K562 (cell line): Measurements from ENCODE around the gene STAMBPL1. TPM values are rescaled to one million over a fixed set of nuclear protein-coding genes. Genes with fewer than 3 reads are reported as not detected.

Experiments used
- ATAC-seq: fragments of 200-7000 bp; cut with Tn5 transposase; 3 replicates; pipeline ENCODE4 v1.9.1; 2020; ENCODE audit warnings: moderate library complexity
- BruUV-seq: library from RNA; stranded (reverse); fragments of 400-500 nt; replicated peaks from 2 replicates; lab custom pipeline; 2021; lab: Mats Ljungman, UMichigan
- CTCF ChIA-PET: fragments of 300-600 bp; formaldehyde crosslinking; extraction: SDS; loops from one replicate; lab custom pipeline; 2021; ENCODE audit warnings: low intra/inter-chr PET ratio; lab: Yijun Ruan, JAX
- POLR2A ChIA-PET: fragments of 300-600, 350-650 bp; sonication (Branson Sonifier 250); formaldehyde crosslinking; extraction: SDS; loops from one replicate; lab custom pipeline; 2021; ENCODE audit warnings: antibody characterized with exemption, inconsistent platforms; lab: Yijun Ruan, JAX
- DNase-seq, 4 experiments: peaks; one replicate each; pipeline versions ENCODE4 v3.0.0 to v3.0.0-alpha.2; 2011 to 2018; ENCODE audit warnings: low spot score in 3 of 4, mixed read lengths in 3 of 4; ENCODE audit errors: extremely low read depth in 1 of 4
- FAIRE-seq: peaks from 2 replicates; lab custom pipeline; 2011; peaks lifted over from hg19 to GRCh38; lab: Jason Lieb, UNC
- H2AFZ ChIP-seq: 2 replicates; pipeline ENCODE4 v1.6.0; 2011; ENCODE audit warnings: low read depth, low read length, control low read depth, inconsistent platforms
- H3K27ac ChIP-seq: fragments of 200-600 bp; 3 replicates; pipeline ENCODE4 v1.8.0; 2011; ENCODE audit warnings: low read depth, mild to moderate bottlenecking, control low read depth, inconsistent platforms, low read length, moderate library complexity, mixed read lengths; ENCODE audit errors: extremely low read depth
- H3K27me3 ChIP-seq, 2 experiments: fragments of 300-600 bp in 1 of 2; 2 replicates in 1 of 2; 3 replicates in 1 of 2; pipeline versions ENCODE4 v1.6.0 to v1.8.0; 2011; ENCODE audit warnings: inconsistent platforms in 2 of 2, low read length in 2 of 2, mild to moderate bottlenecking in 1 of 2, mixed read lengths in 1 of 2, moderate library complexity in 1 of 2; ENCODE audit not compliant: control insufficient read depth in 2 of 2, insufficient read depth in 2 of 2
- H3K36me3 ChIP-seq: fragments of 300-600 bp; 3 replicates; pipeline ENCODE4 v1.8.0; 2011; ENCODE audit warnings: mild to moderate bottlenecking, low read length, inconsistent platforms; ENCODE audit not compliant: control insufficient read depth, insufficient read depth
- H3K4me1 ChIP-seq, 2 experiments: fragments of 200-600 bp in 1 of 2; replicated peaks in 1 of 2; 2 replicates in 1 of 2; 3 replicates in 1 of 2; pipeline versions ENCODE4 v1.5.1 to v1.8.0; 2011; ENCODE audit warnings: inconsistent platforms in 2 of 2, low read length in 2 of 2, mild to moderate bottlenecking in 1 of 2, mixed read lengths in 1 of 2, moderate library complexity in 1 of 2; ENCODE audit not compliant: control insufficient read depth in 2 of 2, insufficient read depth in 2 of 2
- H3K4me2 ChIP-seq: 2 replicates; pipeline ENCODE4 v1.6.1; 2011; ENCODE audit warnings: low read length, control low read depth, inconsistent platforms, mixed read lengths; ENCODE audit not compliant: insufficient read depth
- H3K4me3 ChIP-seq: fragments of 200-600 bp; sonication (generic), shearing (Covaris generic); 2 replicates; pipeline ENCODE4 v1.5.1; 2016; ENCODE audit warnings: control low read depth, inconsistent platforms
- H3K79me2 ChIP-seq: fragments of 200-600 bp; 3 replicates; pipeline ENCODE4 v1.8.0; 2011; ENCODE audit warnings: low read length, inconsistent platforms; ENCODE audit not compliant: control insufficient read depth, insufficient read depth
- H3K9ac ChIP-seq, 2 experiments: 2 replicates each; pipeline versions ENCODE4 v1.6.0 to v1.6.1; 2011; ENCODE audit warnings: low read depth in 2 of 2, low read length in 2 of 2, control low read depth in 1 of 2, inconsistent platforms in 1 of 2, mild to moderate bottlenecking in 1 of 2, mixed read lengths in 1 of 2; ENCODE audit not compliant: insufficient read depth in 1 of 2
- H3K9me1 ChIP-seq: one replicate; pipeline ENCODE4 v1.6.0; 2011; ENCODE audit warnings: inconsistent platforms, mild to moderate bottlenecking, low read length, moderate library complexity; ENCODE audit not compliant: control insufficient read depth, insufficient read depth
- H3K9me3 ChIP-seq: replicated peaks from 2 replicates; pipeline ENCODE4 v1.5.1; 2011; ENCODE audit warnings: low read depth, low read length, inconsistent platforms; ENCODE audit not compliant: control insufficient read depth, insufficient read depth
- H4K20me1 ChIP-seq: replicated peaks from 2 replicates; pipeline ENCODE4 v1.6.1; 2011; ENCODE audit warnings: low read length, inconsistent platforms, mixed read lengths; ENCODE audit not compliant: control insufficient read depth, insufficient read depth
- C11orf30 ChIP-seq: fragments of 450-650 bp; IDR thresholded peaks from 2 replicates; pipeline ENCODE4 v1.6.1; 2016; ENCODE audit warnings: low read depth, mild to moderate bottlenecking
- CREM ChIP-seq: IDR thresholded peaks from 2 replicates; pipeline ENCODE4 v1.6.1; 2014; ENCODE audit warnings: antibody characterized with exemption, low read depth
- ESRRA ChIP-seq: fragments of 450-650 bp; IDR thresholded peaks from 2 replicates; pipeline ENCODE4 v1.6.1; 2014; ENCODE audit warnings: low read depth, mild to moderate bottlenecking, moderate library complexity, borderline replicate concordance
- KLF10 ChIP-seq: fragments of 250-450 bp; sonication (Bioruptor Pico); IDR thresholded peaks from 2 replicates; pipeline ENCODE4 v1.6.1; 2021; ENCODE audit warnings: matching md5 sums
- NCOR1 ChIP-seq: fragments of 450-650 bp; IDR thresholded peaks from 2 replicates; pipeline ENCODE4 v1.6.1; 2016; ENCODE audit warnings: mild to moderate bottlenecking, moderate library complexity
- RFX5 ChIP-seq: IDR thresholded peaks from 2 replicates; pipeline ENCODE4 v1.6.1; 2011; ENCODE audit warnings: low read depth, mild to moderate bottlenecking, improper control_type of control experiment, low read length
- SMC3 ChIP-seq: conservative IDR thresholded peaks from 2 replicates; pipeline ENCODE4 v1.6.1; 2011; ENCODE audit warnings: low read depth, low read length, improper control_type of control experiment; ENCODE audit not compliant: insufficient read depth
- SPI1 ChIP-seq: IDR thresholded peaks from 2 replicates; pipeline ENCODE4 v1.6.1; 2011; ENCODE audit warnings: low read depth, low read length, control low read depth, borderline replicate concordance
- YY1 ChIP-seq, 3 experiments: IDR thresholded peaks; 2 replicates each; pipeline ENCODE4 v1.6.1; 2011; ENCODE audit warnings: low read length in 2 of 3, mild to moderate bottlenecking in 2 of 3, moderate library complexity in 2 of 3, borderline replicate concordance in 1 of 3, control low read depth in 1 of 3, low read depth in 1 of 3; ENCODE audit not compliant: insufficient read depth in 3 of 3, insufficient replicate concordance in 2 of 3, control insufficient read depth in 1 of 3, insufficient read length in 1 of 3; ENCODE audit errors: extremely low read depth in 1 of 3
- WGBS: fragments of 100-300 bp; shearing (Covaris generic); methylation state at CpG from one replicate; pipeline ENCODE4 v1.1.6; 2016; ENCODE audit warnings: low coverage, mixed read lengths; ENCODE audit not compliant: insufficient coverage; ENCODE audit errors: missing lambda C conversion rate; 5-methylcytosine and 5-hydroxymethylcytosine counted together
- in situ Hi-C: fragments of 300-500 bp; cut with MboI; formaldehyde crosslinking; loops from 4 replicates; pipeline ENCODE4 v1.15.0; 2018; ENCODE audit warnings: inconsistent platforms, mixed read lengths
- intact Hi-C: fragments of 100-400 bp; cut with micrococcal nuclease; formaldehyde crosslinking; loops from 2 replicates; pipeline ENCODE4 v1.14.2; 2022
- polyA plus RNA-seq, 8 experiments: library from polyadenylated mRNA; depleted of rRNA in 4 of 8; stranded (reverse) in 5 of 8; unstranded in 3 of 8; fragments of >200 nt; fragmentation: Nextera tagmentation in 2 of 8; fragmentation: Illumina TruSeq in 1 of 8; extraction: Ambion mirVana in 2 of 8; extraction: Trizol in 1 of 8; gene quantifications; 2 replicates each; pipeline versions ENCODE4 v1.2.1 to v1.2.3, GENCODE V29; 2011 to 2014; ENCODE audit warnings: inconsistent platforms in 1 of 8, missing spikeins in 1 of 8
- total RNA-seq, 7 experiments: library from RNA; depleted of rRNA in 6 of 7; stranded (reverse); fragments of >200 nt in 6 of 7; fragmentation: Illumina TruSeq in 2 of 7; extraction: Trizol in 2 of 7; gene quantifications; 2 replicates each; pipeline versions ENCODE4 v1.2.1 to v1.2.3, GENCODE V29; 2011 to 2021; ENCODE audit warnings: low replicate concordance in 1 of 7
- TF ChIP-seq, protein P1 (sequence below): sonication (generic); formaldehyde crosslinking; IDR thresholded peaks from 2 replicates; pipeline ENCODE4 v1.8.0; 2022; ENCODE audit warnings: mild to moderate bottlenecking, missing genetic modification reagents
- TF ChIP-seq, protein P2 (sequence below): fragments of 450-650 bp; IDR thresholded peaks from 2 replicates; pipeline ENCODE4 v1.7.1; 2018; ENCODE audit warnings: mild to moderate bottlenecking, low read depth; ENCODE audit not compliant: partially characterized antibody
- TF ChIP-seq, protein P3 (sequence below), 3 experiments: IDR thresholded peaks in 2 of 3; conservative IDR thresholded peaks in 1 of 3; 2 replicates each; pipeline ENCODE4 v1.5.1; 2011 to 2012; ENCODE audit warnings: low read length in 3 of 3, mild to moderate bottlenecking in 3 of 3, control low read depth in 2 of 3, improper control_type of control experiment in 1 of 3, inconsistent platforms in 1 of 3, low read depth in 1 of 3, mixed read lengths in 1 of 3, moderate library complexity in 1 of 3; ENCODE audit not compliant: insufficient read depth in 2 of 3
- TF ChIP-seq, protein P4 (sequence below): fragments of 450-650 bp; formaldehyde crosslinking; conservative IDR thresholded peaks from 2 replicates; pipeline ENCODE4 v1.4.0; 2022; ENCODE audit warnings: mild to moderate bottlenecking, missing genetic modification characterization

STAMBPL1 gene
- total and polyA plus RNA-seq, 9 of the 15 experiments (the other 6 are each of a cell fraction or from before 2014, with no cell fraction given), result 0.09 TPM; not detected in 8

DNA sequence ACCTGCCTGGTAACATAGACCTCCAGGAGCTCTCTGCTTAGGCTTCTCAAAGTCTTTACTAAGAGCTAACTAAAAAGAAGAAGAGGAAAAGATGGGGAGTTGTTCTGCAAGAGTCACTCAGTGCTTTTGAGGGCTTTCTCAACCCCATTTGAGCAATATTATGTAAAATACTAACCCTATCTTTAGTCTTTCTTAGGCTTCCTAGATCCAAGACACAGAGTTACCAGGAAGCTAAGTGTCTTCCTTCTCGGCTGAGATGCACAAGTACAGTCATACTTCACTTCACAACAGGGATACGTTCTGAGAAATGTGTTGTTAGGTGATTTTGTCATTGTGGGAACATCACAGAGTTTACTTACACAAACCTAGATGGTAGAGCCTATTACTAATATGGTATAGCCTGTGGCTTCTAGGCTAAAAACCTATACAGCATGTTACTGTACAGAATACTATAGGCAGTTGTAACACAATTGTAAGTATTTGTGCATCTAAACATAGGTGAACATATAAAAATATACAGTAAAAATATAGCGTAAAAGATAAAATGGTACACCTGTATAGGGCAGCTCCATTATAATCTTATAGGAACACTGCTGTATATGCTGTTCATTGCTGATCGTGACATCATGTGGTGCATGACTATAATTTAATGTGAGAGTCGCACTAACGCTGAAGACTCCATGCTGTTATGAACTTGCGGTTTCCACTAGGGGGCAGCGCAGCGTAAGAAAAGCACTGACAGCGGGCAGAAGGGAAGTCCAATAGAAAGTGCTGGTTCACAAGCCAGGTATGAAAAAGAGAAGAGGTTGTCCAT, 44.7 kb upstream of the STAMBPL1 start:
- POLR2A ChIA-PET, result no interaction called here
- no TSS peak for BruUV-seq
- TF ChIP-seq, protein P1, sequence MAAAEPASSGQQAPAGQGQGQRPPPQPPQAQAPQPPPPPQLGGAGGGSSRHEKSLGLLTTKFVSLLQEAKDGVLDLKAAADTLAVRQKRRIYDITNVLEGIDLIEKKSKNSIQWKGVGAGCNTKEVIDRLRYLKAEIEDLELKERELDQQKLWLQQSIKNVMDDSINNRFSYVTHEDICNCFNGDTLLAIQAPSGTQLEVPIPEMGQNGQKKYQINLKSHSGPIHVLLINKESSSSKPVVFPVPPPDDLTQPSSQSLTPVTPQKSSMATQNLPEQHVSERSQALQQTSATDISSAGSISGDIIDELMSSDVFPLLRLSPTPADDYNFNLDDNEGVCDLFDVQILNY (CRISPR knock-in tag), result no peak
- TF ChIP-seq, protein P2, sequence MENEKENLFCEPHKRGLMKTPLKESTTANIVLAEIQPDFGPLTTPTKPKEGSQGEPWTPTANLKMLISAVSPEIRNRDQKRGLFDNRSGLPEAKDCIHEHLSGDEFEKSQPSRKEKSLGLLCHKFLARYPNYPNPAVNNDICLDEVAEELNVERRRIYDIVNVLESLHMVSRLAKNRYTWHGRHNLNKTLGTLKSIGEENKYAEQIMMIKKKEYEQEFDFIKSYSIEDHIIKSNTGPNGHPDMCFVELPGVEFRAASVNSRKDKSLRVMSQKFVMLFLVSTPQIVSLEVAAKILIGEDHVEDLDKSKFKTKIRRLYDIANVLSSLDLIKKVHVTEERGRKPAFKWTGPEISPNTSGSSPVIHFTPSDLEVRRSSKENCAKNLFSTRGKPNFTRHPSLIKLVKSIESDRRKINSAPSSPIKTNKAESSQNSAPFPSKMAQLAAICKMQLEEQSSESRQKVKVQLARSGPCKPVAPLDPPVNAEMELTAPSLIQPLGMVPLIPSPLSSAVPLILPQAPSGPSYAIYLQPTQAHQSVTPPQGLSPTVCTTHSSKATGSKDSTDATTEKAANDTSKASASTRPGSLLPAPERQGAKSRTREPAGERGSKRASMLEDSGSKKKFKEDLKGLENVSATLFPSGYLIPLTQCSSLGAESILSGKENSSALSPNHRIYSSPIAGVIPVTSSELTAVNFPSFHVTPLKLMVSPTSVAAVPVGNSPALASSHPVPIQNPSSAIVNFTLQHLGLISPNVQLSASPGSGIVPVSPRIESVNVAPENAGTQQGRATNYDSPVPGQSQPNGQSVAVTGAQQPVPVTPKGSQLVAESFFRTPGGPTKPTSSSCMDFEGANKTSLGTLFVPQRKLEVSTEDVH, result no peak
- TF ChIP-seq YY1 (IDR thresholded peaks at IDR 0.05; ENCODE audit: borderline replicate concordance in 1 of 3, control insufficient read depth in 1 of 3, extremely low read depth in 1 of 3, insufficient read depth in 3 of 3, insufficient read length in 1 of 3, insufficient replicate concordance in 2 of 3, low read depth in 1 of 3, low read length in 2 of 3) (peak in 1 of 3 experiments; percentile 15), ESRRA (peak; percentile 64; the same call in 1 of the 2 replicates), SMC3 (0 out of 2 replicates have a peak, but pooled peaks have one; percentile 14), KLF10 (CRISPR knock-in tag) (no peak), C11orf30 (no peak), SPI1 (peak; percentile 19; the same call in 1 of the 2 replicates), NCOR1 (no peak), CREM (0 out of 2 replicates have a peak, but pooled peaks have one; percentile 25), RFX5 (no peak)
- TF ChIP-seq, protein P3, sequence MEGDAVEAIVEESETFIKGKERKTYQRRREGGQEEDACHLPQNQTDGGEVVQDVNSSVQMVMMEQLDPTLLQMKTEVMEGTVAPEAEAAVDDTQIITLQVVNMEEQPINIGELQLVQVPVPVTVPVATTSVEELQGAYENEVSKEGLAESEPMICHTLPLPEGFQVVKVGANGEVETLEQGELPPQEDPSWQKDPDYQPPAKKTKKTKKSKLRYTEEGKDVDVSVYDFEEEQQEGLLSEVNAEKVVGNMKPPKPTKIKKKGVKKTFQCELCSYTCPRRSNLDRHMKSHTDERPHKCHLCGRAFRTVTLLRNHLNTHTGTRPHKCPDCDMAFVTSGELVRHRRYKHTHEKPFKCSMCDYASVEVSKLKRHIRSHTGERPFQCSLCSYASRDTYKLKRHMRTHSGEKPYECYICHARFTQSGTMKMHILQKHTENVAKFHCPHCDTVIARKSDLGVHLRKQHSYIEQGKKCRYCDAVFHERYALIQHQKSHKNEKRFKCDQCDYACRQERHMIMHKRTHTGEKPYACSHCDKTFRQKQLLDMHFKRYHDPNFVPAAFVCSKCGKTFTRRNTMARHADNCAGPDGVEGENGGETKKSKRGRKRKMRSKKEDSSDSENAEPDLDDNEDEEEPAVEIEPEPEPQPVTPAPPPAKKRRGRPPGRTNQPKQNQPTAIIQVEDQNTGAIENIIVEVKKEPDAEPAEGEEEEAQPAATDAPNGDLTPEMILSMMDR (IDR thresholded peaks at IDR 0.05 in 2 of 3, conservative IDR thresholded peaks at IDR 0.05 in 1 of 3; ENCODE audit: insufficient read depth in 2 of 3, low read depth in 1 of 3, low read length in 3 of 3), result peak; percentile 71 to 74 (median 73)
- TF ChIP-seq, protein P4, sequence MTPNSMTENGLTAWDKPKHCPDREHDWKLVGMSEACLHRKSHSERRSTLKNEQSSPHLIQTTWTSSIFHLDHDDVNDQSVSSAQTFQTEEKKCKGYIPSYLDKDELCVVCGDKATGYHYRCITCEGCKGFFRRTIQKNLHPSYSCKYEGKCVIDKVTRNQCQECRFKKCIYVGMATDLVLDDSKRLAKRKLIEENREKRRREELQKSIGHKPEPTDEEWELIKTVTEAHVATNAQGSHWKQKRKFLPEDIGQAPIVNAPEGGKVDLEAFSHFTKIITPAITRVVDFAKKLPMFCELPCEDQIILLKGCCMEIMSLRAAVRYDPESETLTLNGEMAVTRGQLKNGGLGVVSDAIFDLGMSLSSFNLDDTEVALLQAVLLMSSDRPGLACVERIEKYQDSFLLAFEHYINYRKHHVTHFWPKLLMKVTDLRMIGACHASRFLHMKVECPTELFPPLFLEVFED (CRISPR knock-in tag), result no peak

More for the DNA sequence above, 44.7 kb upstream of the STAMBPL1 start:
- H4K20me1 ChIP-seq, result no peaks in the 10 kb centered on the region
- intact Hi-C loops (loop anchor here (1.0 to 10.0 kb wide), 3 partner anchors 97 to 378 kb away; no protein-coding TSS in a partner anchor), in situ Hi-C loops (no loop called here)
- CTCF ChIA-PET, result interaction anchor here (0.7 to 1.8 kb wide), 4 partner anchors 97 to 378 kb away, joined by 3 to 10 read pairs (median 4); no protein-coding TSS in a partner anchor
- FAIRE-seq, result peak; percentile 87
- H2AFZ ChIP-seq, result no peak overlapping the region
- no peak overlapping the region for H3K4me2 ChIP-seq
- H3K79me2 ChIP-seq, result no peaks in the 10 kb centered on the region
- peak; percentile 97 for ATAC-seq
- no peaks in the 10 kb centered on the region for H3K9me1 ChIP-seq
- no peaks in the 10 kb centered on the region for H3K9me3 ChIP-seq
- no peak overlapping the region for H3K9ac ChIP-seq
- no peaks in the 10 kb centered on the region for H3K27me3 ChIP-seq
- H3K4me3 ChIP-seq, result no peak overlapping the region
- H3K27ac ChIP-seq, result no peak overlapping the region
- H3K4me1 ChIP-seq, result no peaks in the 10 kb centered on the region
- DNase-seq, result peak; percentile 44 to 72 (median 49)
- 2% methylated on average over 10 of the region's 10 CpGs for WGBS
- no peaks in the 10 kb centered on the region for H3K36me3 ChIP-seq
